GM15510 (cell line): Measurements from ENCODE around the gene XYLB.

Experiments
- POLR2A ChIP-seq: IDR thresholded peaks from 3 replicates; pipeline ENCODE4 v1.6.1; 2011; ENCODE audit warnings: borderline replicate concordance; ENCODE audit not compliant: insufficient read length; ENCODE audit errors: extremely low read depth

XYLB gene

GRCh38 chr3:38316356-38317191 is 30.0 kb upstream of the XYLB start:
- no peak for TF ChIP-seq POLR2A

DNA sequence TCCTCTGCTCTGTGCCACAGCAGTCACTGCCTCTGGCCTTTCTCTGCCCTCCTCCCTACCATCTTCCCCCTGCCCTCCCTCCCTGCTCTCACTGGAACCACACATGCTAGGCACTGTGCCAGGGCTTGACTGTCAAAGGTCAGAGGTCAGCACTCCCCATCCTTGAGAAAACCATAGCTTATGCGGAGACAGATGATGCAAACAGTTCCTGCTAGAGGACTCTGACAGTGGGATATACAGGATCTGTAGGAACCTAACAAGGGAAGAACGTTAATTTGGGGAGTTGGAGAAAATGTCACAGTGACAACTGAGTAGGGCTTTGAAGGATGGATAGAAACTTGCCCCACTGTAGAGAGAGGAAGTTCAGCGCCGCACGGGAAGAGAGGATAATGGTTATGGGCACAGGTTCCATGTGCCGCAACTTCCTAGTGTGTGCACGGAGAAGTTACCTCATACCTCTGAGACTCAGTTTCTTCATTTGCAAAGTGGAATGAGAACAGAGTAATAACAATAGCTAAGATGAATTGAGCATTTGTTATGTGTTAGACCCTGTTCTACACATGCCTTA is 29.3 kb upstream of the XYLB start:
- TF ChIP-seq POLR2A, result no peak

DNA sequence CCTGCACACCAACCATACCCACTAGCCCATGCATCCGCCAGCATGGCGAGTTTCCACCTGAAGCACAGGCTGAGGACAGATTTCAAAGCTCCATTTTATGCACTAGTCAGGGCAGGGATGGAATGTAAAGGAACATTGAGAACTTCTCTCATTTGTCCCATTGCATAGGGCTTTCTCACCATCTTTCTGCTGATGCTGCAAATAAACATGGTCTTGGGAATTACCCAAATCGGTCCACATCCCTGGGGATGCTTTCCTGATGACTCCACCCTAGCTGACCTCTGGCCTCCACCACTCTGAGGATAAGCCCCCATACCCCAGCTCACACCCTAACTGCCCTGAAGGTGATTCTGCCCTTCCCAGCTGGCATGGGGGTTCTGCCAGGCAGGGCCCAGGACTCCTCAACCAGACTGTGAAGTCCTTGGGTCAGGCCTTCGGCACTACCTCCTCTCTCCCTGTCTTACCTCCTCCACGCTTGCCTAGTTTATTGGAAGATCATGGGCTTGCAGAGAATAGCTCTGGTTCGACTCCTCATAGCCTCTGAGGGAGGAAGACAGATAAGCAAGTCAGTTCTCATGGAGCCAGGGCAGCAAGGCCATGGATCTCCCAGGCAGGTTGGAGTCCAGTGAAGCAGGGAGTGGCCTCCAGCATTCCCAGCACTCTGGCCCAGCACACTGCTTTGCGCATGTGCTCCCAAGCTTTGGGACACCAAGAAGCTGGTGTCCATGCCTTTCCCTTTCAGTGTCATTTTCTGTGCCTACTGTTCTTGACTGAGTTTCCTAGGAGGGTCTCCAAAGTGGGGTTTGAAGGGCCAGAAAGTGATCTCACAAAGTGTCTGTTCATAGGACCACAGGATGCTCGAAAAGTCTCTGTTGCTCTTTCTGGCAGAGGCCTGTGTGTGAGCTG is 27.6 kb upstream of the XYLB start:
- no peak for TF ChIP-seq POLR2A

DNA sequence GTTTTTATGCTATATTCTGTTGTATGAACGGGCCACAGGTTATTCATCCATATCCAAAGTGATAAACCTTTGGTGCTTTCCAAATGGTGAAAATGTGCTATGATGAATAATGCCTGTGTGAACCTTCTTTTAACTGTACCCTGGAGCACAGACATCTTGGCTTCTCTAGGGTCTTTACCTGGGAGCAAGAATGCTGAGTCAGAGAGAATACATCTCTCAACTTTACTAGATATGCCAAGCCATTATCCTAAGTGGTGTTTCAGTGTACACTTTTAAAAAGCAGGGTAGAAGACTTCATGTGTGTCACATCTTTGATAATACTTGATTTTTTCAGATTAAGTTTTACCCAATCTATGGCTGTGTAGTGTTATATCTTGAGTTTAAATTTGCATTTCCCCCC is 23.5 kb upstream of the XYLB start:
- no peak for TF ChIP-seq POLR2A

DNA sequence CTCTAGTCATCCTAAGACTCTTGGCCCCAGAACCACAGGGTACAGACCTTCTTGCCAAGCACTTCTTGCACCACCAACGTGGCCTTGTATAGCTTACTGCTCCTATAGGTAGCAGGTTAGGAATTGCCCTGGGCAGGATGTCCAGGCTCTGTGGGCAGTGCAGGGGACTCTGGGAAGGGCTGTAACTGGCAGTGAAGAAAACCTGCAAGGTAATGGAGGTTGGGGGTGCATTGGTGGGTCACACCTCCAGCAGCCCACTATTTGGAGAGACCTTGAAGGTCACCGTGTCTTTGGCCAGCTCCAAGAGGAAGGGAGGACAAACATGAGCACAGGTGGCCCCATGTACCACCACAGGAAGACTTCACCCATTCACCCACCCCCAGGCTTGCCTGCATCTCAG is 21.3 kb upstream of the XYLB start:
- no peak for TF ChIP-seq POLR2A

DNA sequence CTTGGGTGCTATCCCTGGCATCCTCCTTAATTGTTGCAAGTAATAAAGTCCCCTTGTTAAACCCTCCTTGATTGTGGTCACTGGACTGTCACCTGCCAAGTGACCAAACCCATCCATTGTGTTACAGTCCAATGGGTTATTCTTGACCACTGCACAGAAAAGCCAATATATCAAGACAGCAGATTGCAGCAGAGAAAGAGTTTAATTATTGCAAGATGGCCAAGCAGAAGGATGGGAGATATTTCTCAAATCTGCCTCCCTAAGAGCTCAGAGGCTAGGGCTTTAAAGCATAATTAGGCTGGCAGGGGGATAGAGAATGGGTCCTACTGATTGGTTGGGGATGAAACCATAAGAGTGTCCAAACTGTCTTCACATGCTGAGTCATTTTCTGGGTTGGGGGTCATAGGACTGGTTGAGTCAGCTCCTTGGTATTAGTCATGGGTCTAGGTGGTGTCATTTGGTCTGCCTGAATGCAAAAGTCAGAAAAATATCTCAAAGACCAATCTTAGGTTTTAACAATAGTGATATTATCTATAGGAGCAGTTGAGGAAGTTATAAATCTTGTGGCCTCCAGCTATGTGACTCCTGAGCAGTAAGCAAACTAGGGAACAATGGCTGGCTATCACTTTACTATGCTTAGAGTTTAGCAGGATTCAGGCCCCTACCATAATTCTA is 19.1 kb upstream of the XYLB start:
- TF ChIP-seq POLR2A, result no peak

- TF ChIP-seq POLR2A, result no peak
Observed at GRCh38 chr3:38331257-38332022, 15.1 kb upstream of the XYLB start.

- TF ChIP-seq POLR2A, result no peak
Observed at GRCh38 chr3:38332201-38332600, 14.4 kb upstream of the XYLB start.

DNA sequence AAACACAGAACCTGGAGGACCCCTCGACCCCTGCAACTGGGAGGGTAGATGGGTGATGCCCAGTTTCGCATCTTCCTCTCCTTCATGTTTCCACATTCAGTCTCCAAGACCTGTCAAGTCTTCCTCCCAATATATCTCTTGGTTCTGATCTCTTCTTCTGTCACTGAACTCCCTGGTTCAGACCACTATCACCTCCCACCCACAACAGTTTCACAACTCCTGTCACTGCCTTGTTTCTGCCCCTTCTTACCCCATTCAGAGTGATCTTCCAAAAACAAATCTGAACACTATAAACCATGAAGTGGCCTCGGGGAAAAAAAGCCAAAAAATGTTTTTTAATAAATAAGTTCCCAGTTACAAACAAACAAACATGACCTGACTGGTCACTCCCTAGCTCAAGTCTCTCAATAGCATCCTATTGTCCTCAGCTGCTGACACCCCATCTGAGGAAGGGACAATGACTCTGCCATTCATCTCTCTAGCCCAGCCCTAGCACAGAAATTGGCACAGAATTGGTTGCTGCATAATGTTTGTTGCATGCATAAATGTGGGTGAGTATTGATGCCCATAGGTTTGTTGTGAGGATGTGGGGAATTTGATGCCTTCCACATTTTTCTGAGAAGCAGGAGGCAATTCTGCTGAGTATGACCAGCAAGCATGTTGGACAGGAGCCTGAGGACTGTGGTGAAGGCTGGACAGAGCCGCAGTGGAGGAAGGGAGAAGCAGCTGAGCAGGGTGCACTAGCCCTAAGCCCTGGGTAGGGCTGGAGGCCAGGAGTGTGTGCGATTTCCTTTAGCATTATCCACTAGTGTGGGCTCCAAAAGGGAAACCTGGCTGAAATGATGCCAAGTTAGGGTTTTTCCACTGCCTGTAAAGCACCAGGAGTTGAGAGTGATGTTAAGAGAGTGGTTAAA is 12.2 kb upstream of the XYLB start:
- TF ChIP-seq POLR2A, result no peak

GRCh38 chr3:38335263-38335662 is 11.3 kb upstream of the XYLB start:
- TF ChIP-seq POLR2A, result no peak

DNA sequence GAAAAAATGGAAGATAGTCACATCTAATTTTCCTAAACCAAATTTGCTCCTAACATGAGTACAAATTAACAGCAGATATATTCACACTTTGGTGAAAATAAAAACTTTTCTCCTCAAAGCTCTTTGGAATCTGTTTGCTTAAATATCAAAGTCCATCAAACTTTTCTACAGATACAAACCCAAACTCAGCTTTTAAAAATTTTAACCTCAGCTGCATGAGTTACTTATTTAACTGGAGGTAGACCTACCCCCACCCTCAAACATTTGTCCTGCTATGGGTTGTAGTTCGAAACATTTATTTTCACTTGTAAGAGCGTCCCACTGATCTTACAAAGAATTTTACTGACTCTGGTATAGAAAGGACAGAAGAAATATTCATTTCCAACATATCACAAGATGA is 8.9 kb upstream of the XYLB start:
- TF ChIP-seq POLR2A, result no peak

GRCh38 chr3:38343797-38344594 is 2.6 kb upstream of the XYLB start:
- TF ChIP-seq POLR2A, result no peak
